Astrocyte (in vitro differentiated cells and primary cell): Measurements from ENCODE around the gene SFT2D1. TPM values are rescaled to one million over a fixed set of nuclear protein-coding genes. Genes with fewer than 3 reads are reported as not detected.

Experiments used
- DNase-seq: peaks from one replicate; pipeline ENCODE4 v3.0.0-alpha.2; 2010; ENCODE audit warnings: low read depth
- FAIRE-seq: peaks from 2 replicates; lab custom pipeline; 2011; peaks lifted over from hg19 to GRCh38; lab: Jason Lieb, UNC
- H2AFZ ChIP-seq: 2 replicates; pipeline ENCODE4 v1.6.0; 2012; ENCODE audit warnings: low read depth, low read length, inconsistent platforms
- H3K27ac ChIP-seq: 2 replicates; pipeline ENCODE4 v1.5.1; 2011; ENCODE audit warnings: low read depth, low read length, inconsistent platforms
- H3K27me3 ChIP-seq: 2 replicates; pipeline ENCODE4 v1.6.0; 2011; ENCODE audit warnings: low read length, inconsistent platforms; ENCODE audit not compliant: insufficient read depth
- H3K36me3 ChIP-seq: 2 replicates; pipeline ENCODE4 v1.5.1; 2011; ENCODE audit warnings: low read length, inconsistent platforms; ENCODE audit not compliant: insufficient read depth
- H3K4me1 ChIP-seq: 2 replicates; pipeline ENCODE4 v1.5.1; 2011; ENCODE audit warnings: low read length, inconsistent platforms; ENCODE audit not compliant: insufficient read depth
- H3K4me2 ChIP-seq: 2 replicates; pipeline ENCODE4 v1.6.0; 2012; ENCODE audit warnings: low read length, inconsistent platforms
- H3K4me3 ChIP-seq: 2 replicates; pipeline ENCODE4 v1.5.1; 2011; ENCODE audit warnings: low read depth, mild to moderate bottlenecking, low read length, inconsistent platforms; ENCODE audit not compliant: insufficient read depth
- H3K79me2 ChIP-seq: 2 replicates; pipeline ENCODE4 v1.6.0; 2012; ENCODE audit warnings: mild to moderate bottlenecking, low read length, inconsistent platforms; ENCODE audit not compliant: insufficient read depth
- H3K9ac ChIP-seq: 2 replicates; pipeline ENCODE4 v1.6.0; 2012; ENCODE audit warnings: mild to moderate bottlenecking, low read length, inconsistent platforms
- H3K9me3 ChIP-seq: 2 replicates; pipeline ENCODE4 v1.5.1; 2012; ENCODE audit warnings: low read depth, mild to moderate bottlenecking, low read length, inconsistent platforms; ENCODE audit not compliant: insufficient read depth
- H4K20me1 ChIP-seq: 2 replicates; pipeline ENCODE4 v1.6.0; 2012; ENCODE audit warnings: low read length, inconsistent platforms; ENCODE audit not compliant: insufficient read depth
- H3K27ac Mint-ChIP-seq: one replicate; pipeline ENCODE4 v1.8.0; 2021; ENCODE audit warnings: mild to moderate bottlenecking, mixed read lengths; ENCODE audit not compliant: unreplicated experiment
- H3K27me3 Mint-ChIP-seq: one replicate; pipeline ENCODE4 v1.8.0; 2021; ENCODE audit warnings: low read depth, mixed read lengths; ENCODE audit not compliant: unreplicated experiment
- H3K36me3 Mint-ChIP-seq: one replicate; pipeline ENCODE4 v1.8.0; 2021; ENCODE audit warnings: low read depth, mixed read lengths; ENCODE audit not compliant: unreplicated experiment
- H3K4me1 Mint-ChIP-seq: one replicate; pipeline ENCODE4 v1.8.0; 2021; ENCODE audit warnings: low read depth, mixed read lengths; ENCODE audit not compliant: unreplicated experiment
- H3K4me3 Mint-ChIP-seq: one replicate; pipeline ENCODE4 v1.8.0; 2021; ENCODE audit warnings: mild to moderate bottlenecking, moderate library complexity, mixed read lengths; ENCODE audit not compliant: unreplicated experiment
- H3K9me3 Mint-ChIP-seq: one replicate; pipeline ENCODE4 v1.8.0; 2021; ENCODE audit warnings: mild to moderate bottlenecking, mixed read lengths; ENCODE audit not compliant: unreplicated experiment
- EZH2 ChIP-seq: IDR thresholded peaks from 2 replicates; pipeline ENCODE4 v1.6.1; 2012; ENCODE audit warnings: mild to moderate bottlenecking, low read length, inconsistent platforms; ENCODE audit not compliant: insufficient read depth
- total RNA-seq: library from RNA; stranded (reverse); gene quantifications from 2 replicates; pipeline ENCODE4 v1.2.1, GENCODE V29; 2021
- TF ChIP-seq, protein P1 (sequence below): IDR thresholded peaks from 2 replicates; pipeline ENCODE4 v1.5.1; 2011; ENCODE audit warnings: low read depth, mild to moderate bottlenecking, inconsistent platforms, low read length, moderate library complexity; ENCODE audit not compliant: insufficient read depth

SFT2D1 gene
- total RNA-seq, 1 donor from 2014 or later, result 63.9 TPM

DNA sequence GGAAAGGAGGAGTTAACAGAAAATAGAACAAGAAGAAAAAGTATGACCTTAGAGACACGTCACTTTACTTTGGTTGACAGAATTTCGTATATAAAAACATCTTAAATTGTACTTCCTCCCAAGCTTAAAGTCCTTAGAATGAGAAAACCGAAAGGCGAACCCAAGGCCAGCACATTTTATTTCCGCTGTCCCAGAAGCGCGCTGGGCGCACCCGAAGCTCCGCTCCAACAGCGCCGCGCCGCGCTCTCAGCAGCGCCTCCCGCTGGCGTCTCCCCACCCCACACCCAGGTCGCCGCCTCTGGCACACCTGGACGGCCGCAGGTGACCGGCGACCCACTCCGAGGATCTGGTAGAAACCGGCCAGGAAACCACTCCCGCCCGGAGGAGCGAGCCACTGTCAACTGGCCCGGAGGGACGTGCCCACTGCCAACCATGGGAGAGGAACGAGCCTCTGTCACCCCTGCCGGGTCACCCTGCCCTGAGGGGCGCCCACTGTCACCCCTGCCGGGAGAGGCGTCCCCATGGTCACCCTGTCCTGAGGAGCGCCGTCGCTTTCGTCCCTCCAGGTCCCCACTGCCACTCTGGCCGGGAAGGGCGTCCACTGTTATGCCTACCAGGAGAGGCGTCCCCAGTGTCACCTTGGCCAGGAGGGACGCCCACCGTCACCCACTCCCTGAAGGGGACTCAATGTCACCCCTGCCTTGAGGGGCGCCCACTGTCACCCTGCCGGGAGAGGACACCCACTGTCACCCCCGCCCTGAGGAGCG, 39.6 kb upstream of the SFT2D1 start:
- Mint-ChIP-seq H3K27me3 (no peaks in the 10 kb centered on the region), H3K27ac (peak overlapping the region; percentile 85), H3K36me3 (peaks cover 1% of the 10 kb centered on the region), H3K4me1 (peaks cover 1% of the 10 kb centered on the region), H3K4me3 (peak overlapping the region; percentile 93), H3K9me3 (no peaks in the 10 kb centered on the region)
- H2AFZ ChIP-seq, result peak overlapping the region; percentile 94
- H3K27me3 ChIP-seq, result no peaks in the 10 kb centered on the region
- H4K20me1 ChIP-seq, result no peaks in the 10 kb centered on the region
- no peaks in the 10 kb centered on the region for H3K4me1 ChIP-seq
- peak overlapping the region; percentile 97 for H3K4me3 ChIP-seq
- FAIRE-seq (no peak), DNase-seq (peak; percentile 19)
- no peaks in the 10 kb centered on the region for H3K9me3 ChIP-seq
- TF ChIP-seq EZH2, result no peak
- TF ChIP-seq, protein P1, sequence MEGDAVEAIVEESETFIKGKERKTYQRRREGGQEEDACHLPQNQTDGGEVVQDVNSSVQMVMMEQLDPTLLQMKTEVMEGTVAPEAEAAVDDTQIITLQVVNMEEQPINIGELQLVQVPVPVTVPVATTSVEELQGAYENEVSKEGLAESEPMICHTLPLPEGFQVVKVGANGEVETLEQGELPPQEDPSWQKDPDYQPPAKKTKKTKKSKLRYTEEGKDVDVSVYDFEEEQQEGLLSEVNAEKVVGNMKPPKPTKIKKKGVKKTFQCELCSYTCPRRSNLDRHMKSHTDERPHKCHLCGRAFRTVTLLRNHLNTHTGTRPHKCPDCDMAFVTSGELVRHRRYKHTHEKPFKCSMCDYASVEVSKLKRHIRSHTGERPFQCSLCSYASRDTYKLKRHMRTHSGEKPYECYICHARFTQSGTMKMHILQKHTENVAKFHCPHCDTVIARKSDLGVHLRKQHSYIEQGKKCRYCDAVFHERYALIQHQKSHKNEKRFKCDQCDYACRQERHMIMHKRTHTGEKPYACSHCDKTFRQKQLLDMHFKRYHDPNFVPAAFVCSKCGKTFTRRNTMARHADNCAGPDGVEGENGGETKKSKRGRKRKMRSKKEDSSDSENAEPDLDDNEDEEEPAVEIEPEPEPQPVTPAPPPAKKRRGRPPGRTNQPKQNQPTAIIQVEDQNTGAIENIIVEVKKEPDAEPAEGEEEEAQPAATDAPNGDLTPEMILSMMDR, result peak; percentile 40
- peak overlapping the region; percentile 100 for H3K4me2 ChIP-seq
- H3K36me3 ChIP-seq, result no peaks in the 10 kb centered on the region
- peaks cover 6% of the 10 kb centered on the region for H3K79me2 ChIP-seq
- H3K27ac ChIP-seq, result peak overlapping the region; percentile 3
- peak overlapping the region; percentile 87 for H3K9ac ChIP-seq

DNA sequence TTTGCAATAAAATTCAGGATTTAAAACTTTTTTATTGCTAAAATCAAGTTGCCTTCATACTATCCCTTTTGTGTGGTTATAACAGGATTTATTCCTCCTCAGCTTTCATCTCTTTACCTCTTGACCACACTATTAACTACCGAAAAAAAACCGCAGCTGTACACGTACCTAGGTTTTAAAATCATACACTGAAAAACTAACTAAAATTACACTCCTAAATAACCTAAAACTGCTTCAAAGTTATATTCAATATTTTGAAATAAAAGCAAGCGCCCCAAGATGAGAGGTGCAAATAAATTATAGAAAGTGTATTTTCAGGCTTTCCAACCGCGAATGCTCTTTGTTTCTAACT, 39.0 kb upstream of the SFT2D1 start:
- no peak for DNase-seq
- peak overlapping the region; percentile 100 for H3K4me2 ChIP-seq
- Mint-ChIP-seq H3K27me3 (no peaks in the 10 kb centered on the region), H3K36me3 (no peaks in the 10 kb centered on the region), H3K9me3 (no peaks in the 10 kb centered on the region), H3K4me3 (peak overlapping the region; percentile 93), H3K27ac (peak overlapping the region; percentile 85), H3K4me1 (peaks cover 1% of the 10 kb centered on the region)
- no peak for FAIRE-seq
- peak overlapping the region; percentile 97 for H3K4me3 ChIP-seq
- H4K20me1 ChIP-seq, result no peaks in the 10 kb centered on the region
- no peaks in the 10 kb centered on the region for H3K4me1 ChIP-seq
- no peak overlapping the region for H3K27ac ChIP-seq
- TF ChIP-seq, protein P1, result no peak
- TF ChIP-seq EZH2, result no peak
- no peaks in the 10 kb centered on the region for H3K27me3 ChIP-seq
- H3K36me3 ChIP-seq, result no peaks in the 10 kb centered on the region
- peaks cover 6% of the 10 kb centered on the region for H3K79me2 ChIP-seq
- peak overlapping the region; percentile 94 for H2AFZ ChIP-seq
- H3K9ac ChIP-seq, result peak overlapping the region; percentile 87
- H3K9me3 ChIP-seq, result no peaks in the 10 kb centered on the region

DNA sequence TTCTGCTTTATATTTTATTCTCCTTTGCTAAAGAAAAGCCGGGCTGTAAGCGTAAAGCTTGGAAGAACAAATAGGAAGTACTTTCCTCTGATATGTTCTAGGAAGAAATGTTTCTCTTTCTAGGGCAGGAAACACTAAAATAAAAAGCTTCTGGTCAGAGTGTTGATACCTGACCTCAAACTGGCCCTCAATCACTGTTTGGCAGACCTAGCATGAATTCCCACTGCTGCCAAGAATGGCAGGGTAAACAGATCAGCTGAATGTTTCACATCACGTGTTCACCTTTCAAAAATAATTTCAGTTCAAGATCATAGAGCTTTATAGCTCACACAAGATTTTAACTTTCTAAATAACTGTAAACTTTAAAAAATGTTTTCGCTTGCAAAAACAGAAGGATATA, 37.5 kb upstream of the SFT2D1 start:
- Histone ChIP-seq H2AFZ (no peak overlapping the region), H3K9me3 (no peaks in the 10 kb centered on the region), H3K4me3 (no peak overlapping the region), H4K20me1 (no peaks in the 10 kb centered on the region), H3K9ac (no peak overlapping the region), H3K27ac (no peak overlapping the region), H3K4me1 (no peaks in the 10 kb centered on the region), H3K4me2 (no peak overlapping the region), H3K36me3 (no peaks in the 10 kb centered on the region), H3K79me2 (peaks cover 6% of the 10 kb centered on the region), H3K27me3 (no peaks in the 10 kb centered on the region)
- Mint-ChIP-seq H3K27me3 (no peaks in the 10 kb centered on the region), H3K4me3 (no peak overlapping the region), H3K36me3 (peaks cover 2% of the 10 kb centered on the region), H3K9me3 (no peaks in the 10 kb centered on the region), H3K4me1 (peaks cover 1% of the 10 kb centered on the region), H3K27ac (no peak overlapping the region)
- TF ChIP-seq, protein P1, result no peak
- TF ChIP-seq EZH2, result no peak
- DNase-seq (no peak), FAIRE-seq (no peak)
